HG02943 (cell line): Measurements from ENCODE around the gene MYEOV.

Experiments
- ATAC-seq: cut with Tn5 transposase; IDR thresholded peaks from one replicate; pipeline ENCODE4 v1.9.1; 2021; ENCODE audit warnings: mild to moderate bottlenecking, low read depth, moderate library complexity; ENCODE audit not compliant: unreplicated experiment

Gene MYEOV

DNA sequence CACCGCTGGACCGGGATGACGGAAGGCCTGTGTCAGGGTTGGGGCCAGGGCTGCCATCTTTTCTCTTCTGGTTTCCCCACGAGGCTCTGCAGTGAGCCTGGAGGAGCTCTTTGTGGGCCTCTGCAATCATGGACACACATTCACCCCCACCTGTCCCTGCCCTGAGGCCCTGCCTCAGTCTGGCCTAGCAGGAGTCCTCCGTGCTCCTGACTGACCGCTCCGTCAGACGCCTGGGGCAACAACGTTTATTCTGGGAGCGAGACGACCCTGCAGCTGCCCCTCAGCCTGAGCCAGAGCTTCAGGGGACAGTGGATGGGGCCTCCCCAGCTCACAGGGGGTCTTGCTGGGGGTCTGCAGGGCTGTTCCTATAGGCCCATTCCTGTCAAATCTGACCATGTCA is 8.2 kb upstream of the MYEOV start:
- no peak for ATAC-seq

DNA sequence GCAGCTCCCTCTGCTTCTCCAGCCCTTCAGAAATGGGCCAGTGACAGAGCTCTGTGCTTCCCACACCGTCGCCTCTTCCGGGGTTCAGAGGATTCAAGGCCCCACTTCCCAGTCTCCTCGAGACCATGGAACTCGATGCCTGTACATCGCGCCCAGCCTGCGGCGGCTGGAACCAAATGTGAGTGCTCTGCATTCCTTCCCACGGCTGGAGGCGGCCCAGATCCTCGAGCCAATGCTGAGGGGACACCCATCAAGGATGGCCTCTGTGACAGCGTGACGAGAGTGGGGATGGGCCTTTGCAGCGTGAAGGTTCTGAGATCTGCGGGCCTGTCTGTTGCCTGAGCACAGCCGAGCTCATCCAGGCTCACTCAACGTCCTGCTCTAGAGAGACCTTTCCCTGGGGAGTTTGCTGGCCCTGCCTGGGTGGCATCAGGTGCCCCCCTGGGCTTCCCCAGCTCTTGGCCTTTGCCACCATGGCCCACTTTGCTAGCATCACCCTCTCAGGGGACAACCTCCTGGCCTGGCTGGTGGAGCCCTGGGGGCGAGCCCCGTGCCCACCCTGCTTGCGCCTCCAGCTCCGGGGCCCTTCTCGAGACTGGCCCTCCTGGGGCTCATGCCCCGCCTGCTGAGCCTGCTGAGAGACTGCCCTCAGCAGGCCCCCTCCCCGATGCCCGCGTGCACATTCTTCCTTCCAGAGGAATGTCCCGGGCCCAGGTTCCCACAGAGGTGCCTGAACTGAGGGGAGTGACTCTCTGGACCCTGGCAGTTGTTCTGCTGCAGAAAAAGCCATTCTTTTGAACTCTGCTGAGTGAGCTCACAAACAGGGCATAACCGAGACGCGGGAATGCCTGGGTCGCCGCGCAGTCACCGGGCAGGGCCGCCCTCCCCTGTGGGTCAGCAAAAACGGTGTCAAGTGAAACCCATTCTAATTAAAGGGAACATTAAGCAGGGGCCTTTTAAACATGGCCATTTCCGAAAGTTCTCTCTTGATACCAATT is 7.3 kb upstream of the MYEOV start:
- no peak for ATAC-seq

DNA sequence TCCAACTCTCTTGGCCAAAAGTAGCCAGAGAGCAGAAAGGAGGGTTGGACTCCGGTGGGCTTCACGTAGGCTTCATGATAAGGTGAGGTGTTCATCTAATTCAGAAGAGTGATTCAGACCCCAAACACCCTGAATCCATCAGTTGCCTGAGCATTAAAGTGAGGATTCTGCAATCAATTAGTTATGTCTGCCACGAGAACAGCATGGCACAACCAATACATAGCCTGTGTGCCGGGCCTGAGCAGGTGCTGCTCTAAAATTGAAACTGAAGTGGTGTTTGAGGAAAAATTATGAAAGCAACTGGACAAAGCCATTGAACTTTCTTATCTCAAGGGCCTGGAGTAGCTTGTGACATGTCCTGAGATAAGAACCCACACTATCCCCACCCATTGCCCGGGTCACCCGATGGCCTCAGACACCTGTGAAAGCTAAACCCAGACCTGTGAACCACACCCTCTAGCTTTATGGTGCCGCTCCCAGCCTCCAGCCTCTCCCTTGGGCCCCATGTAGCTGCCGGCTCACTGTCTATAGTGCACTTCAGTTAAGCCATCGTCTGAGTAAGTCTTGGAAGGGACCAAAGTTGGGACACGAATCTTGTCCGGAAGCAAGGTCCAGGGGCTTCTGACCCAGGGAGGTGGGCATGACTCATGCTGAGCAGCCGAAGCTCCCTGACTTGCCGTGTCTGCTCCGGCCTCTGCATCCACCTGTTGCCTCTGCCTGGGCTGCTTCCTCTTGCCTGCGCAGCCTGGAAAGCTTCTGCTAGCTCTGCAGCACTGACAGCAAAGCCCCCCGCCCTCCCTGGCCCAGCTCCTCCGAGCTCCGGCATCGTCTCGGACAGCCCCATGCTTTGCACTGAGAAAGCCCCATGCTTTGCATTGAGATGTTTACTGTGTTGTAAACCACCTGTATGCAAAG is 5.7 kb upstream of the MYEOV start:
- no peak for ATAC-seq

DNA sequence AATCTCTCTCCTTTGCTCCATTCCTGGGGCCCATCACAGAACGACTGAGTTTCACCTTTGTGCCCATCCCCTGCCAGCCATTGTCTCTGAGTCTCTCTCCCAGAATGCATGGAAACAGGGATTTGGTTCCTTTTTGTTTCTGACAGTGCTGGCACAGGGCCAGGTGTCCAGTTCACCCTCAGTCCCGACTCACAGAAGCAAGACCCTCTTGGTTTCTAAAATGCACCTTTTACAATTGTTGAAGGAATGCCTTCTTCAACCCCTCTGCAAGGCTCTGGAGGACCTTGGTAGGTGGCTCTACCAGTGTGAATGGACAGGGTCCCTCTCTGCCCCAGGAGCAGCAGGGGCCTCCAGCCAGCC is 5.1 kb upstream of the MYEOV start:
- no peak for ATAC-seq

DNA sequence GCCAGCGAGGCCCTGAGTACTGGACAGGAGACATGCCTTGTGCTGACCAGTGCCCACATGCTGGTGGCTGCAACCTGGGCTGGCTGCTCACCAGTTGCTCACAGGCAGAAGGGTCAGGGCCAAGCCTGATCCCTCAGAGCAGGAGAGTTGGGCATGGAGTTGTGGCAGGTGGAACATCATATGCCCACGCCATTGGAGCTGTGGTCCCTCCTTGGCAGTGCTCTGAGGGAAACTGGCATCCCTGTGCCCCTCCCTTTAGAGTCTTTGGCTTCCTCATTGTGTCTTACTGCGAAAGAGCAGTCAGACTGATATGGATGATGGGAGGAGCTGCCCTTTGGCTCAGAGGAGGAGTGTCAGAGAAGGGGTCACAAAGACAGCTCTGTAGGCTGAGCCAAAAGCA is 3.1 kb upstream of the MYEOV start:
- ATAC-seq: no peak

DNA sequence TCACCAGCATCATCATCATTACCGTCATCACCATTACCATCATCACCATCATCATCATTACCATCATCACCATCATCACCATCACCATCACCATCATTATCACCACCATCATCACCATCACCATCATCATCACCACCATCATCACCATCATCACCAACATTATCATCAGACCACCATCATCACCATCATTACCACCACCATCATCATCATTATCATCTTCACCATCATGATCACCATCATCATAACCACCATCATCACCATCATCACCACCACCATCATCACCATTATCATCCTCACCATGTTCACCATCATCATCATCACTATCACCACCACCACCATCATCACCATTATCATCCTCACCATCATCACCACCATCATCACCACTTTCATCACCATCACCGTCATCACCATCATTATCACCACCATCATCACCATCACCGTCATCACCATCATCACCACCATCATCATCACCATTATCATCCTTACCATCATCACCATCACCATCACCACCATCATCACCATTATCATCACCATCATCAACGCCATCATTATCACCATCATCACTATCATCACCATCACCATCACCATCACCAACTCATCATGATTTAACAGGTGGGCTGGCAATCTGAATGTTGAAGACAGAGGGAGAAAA is 2.4 kb upstream of the MYEOV start:
- no peak for ATAC-seq

DNA sequence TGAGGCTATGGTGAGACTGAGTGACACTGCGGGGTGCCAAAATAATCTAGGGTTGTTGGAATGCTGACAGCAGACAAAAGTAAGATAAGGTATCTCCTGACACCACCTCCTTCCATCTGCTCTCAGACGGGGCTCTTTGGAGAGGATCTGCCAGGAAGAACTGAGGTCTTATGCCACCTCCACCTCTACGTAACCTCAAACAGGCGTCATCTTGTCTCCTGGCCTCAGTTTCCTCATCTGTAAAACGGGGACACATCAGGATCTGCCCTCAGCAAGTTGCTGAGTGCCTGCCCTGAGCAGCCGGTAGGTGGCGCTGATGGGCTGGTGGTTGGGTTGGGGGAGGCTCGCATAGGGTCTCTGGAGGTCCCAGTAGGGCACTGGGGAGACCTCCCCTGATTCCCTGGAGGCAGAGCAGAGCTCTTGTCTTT is 1.7 kb upstream of the MYEOV start:
- no peak for ATAC-seq

DNA sequence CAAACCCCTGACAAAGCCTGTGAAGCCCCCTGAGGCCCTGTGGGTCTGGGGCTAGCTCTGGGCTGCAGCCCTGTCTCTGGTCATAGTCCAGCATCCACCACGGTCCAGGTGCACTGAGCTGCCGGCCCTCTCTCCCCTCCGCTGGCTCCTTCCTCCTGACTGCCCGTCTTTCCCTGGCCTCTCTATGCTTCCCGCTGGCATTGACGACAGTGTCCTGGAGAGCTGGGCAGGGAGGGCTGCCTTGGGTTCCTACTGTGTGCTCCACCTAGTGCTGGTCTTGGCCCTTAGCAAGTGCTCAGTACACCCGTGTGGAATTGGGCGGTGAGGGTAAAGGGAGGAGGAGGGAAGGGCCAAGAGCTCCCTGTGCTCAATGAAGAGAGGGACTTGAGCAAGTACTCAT is 868 bp upstream of the MYEOV start:
- no peak for ATAC-seq

DNA sequence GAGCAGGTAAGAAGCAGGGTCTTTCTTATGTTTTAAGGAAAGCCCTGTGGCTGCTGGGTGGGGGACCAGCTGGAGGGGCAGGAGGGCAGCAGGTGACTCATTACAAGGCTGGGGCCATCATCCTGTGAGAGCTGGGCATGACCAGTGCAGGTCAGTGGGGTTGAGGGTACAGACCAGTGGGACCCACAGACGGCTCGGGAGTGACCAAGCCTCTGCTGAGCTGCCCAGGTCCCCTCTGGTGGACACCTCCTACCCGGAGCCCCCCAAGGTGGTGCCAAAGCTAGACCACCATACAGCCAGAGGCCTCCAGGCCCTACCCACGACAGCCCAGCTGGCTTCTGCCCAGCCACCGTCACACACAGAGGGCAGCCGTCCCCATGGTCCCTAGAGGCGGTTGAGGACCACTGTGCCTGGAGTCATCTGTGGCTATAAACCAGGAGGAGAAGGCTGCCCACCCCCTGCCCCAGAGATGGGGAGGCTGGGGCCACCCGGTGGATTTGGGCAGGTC is 670 bp downstream of the MYEOV start:
- no peak for ATAC-seq

DNA sequence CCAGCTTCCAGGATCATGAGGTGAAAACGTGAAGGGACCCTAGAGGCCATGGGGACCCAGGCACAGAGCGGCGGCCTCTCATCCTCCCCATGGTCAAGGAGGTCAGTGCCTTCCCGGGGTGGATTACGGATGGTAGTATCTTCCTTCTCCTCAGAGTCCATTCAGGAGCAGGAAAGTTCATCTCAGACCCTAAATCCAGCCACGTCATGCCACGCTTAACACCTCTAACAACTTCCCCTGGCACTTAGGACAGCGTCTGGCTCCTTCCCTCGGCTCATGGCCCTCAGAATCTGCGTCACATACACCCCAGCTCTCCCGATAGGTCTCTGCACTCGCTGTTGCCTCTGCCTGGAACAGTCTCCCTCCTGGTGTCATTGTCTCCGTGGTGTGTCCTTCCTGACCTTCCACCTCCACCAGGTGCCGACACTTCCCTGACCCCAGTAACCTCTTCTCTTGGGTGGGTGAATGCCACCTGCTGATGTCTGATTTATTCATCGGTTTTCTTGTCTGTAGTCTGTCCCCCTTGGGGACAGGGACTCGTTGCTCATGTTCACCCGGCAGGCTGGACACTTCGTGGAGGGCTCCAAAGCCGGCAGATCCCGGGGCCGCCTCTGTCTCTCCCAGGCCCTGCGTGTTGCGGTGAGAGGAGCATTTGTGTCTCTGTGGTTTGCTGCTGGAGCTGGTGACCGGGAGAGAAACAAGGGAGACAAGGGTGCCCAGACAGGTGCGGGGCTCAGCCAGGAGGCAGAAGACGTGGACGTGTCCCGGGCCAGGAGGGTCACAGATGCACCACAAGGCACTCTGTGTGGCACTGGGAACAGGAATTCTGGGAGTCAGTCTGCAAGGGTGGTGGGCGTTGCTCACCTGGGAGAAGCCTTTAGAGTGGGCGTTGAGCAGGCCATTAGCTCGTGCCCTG is 1.4 kb downstream of the MYEOV start:
- no peak for ATAC-seq

DNA sequence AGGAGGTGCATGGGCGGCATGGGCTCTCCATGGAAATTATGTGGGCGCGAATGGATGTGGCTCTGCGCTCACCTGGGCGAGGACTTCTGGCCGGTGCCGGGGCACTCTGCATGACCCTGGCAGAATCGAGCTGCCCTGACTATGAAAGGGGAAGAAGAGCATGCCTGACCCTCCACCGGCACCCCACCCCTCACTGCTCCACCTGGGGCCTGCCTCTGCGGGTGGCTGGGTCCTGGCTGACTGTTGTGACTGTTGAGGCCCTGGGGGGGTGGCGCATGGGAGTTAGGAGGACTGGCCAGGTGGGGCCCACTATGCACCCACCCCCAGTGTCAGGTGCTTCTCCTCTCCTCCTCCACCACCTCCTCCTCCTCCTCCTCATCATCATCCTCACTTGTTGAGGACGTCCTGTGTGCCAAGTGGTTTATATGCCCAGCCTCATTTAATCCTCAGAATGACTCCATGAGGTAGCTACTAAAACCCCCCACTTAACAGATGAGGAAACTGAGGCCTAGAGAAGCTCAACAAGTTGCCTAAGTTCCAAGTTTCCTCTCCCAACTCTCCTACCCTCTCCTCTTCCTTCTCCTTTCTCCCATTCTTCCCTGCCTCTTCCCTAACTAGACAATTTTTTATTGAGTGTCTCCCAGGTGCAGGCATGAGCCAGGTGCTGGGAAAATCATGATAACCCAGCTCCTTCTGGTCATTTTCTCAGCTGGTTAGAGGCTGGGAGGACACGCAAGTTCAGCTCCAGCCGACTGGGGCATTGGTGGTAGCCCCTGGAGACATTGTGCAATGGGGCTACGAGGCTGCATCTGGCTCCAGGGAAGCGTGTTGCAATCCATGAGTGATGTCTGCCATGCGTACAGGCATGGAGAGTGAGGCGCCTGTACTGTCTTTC is 2.3 kb downstream of the MYEOV start:
- ATAC-seq: no peak

DNA sequence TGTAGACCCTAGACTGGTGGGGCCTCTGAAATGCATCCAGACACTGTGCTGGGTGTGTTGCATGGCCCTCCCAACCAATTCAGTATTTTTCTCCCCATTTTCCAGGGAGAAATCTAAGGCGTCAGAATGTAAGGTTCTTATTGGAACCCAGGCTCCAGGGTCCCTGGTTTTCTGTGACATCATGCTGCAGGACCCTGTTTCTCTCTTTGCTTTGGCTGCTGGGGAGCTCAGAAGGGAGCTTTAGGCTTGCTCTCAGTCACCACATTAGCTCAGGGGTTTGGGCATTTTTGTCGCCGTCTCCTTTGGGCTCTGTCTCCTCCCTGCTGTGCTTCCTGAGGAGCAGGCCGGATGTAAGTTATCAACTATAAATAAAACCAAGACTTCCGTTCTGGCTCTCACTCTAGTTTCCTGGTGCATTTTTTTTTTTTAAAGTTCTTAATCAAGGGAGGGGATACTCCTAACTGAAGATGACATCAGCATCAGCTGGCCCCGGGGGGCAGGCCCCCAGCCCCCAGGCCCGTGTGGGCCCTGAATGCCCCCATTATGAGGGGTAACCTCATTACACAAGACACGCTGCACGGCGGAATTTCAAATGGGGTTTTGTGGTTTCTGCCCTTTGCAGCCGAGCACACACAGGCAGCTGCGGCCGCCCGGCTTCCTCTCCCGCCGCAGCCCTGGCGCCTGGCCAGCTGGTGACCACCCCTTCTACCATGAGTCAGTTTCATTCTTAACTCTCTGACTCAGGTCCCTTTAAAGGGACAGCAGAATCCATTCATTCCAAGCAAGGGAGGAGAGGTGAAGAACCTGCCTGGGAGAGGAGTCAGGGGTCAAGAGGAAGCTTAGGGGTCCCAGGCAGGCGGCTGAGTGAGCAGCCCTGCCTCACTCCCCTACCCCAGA is 3.2 kb downstream of the MYEOV start:
- peak; percentile 47 for ATAC-seq

DNA sequence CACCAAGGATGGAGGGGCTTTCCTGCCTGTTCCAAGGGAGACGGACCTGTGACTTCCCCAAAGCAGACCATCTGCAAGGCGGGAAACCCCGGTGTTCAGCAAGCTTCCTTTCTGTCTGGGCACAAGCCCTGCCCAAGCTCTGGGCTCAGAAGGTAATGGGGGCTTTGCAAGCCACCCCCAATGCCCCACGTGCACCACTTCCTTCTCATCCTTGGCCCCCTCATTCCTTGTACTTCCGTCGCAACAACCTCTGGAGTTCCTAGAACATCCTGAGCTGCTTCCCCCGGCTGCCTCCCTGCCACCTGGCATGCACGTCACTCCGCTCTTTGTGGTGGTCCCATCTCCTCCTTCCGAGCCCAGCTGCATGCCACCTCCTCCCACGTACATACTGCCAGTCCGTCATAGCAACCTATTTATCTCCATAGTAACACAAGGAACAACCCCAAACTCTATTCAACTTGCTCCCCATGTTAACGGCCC is 3.9 kb downstream of the MYEOV start:
- ATAC-seq: peak; percentile 9

DNA sequence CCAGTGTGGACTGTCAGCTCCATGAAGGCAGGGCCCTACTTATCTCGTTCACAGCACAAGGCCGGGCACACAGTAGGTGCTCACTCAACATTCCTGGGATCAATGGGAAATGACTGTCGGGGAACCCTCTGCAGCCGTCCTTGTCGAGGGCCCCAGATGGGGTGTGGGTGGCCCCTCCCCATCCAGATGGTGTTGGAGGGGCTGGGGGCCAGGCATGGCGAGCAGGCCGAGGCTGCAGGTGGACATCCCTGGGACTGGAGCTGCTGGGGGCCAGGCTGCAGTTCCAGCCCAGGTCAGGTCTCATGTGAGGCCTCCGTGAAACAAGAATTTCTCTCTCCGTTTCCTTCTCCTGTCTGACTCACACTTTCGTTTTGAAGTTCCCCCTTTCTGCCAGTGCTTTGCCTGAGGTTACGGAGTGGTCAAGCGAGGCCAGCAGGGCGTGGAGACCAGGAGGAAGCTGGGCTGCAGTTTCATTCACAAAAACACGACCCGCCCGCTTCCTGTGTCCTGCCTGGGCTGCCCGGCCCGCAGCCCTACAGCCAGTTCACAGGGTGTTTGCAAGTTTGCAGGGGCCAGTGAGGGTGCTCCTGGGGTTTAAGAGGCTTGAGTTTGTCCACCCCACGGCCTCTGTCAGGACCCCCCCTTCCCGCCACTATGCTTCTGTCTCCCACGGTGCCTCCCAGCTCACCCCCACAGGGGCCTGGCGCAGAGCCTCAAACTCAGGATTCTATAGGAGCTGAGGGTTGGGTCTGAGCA is 4.5 kb downstream of the MYEOV start:
- no peak for ATAC-seq

DNA sequence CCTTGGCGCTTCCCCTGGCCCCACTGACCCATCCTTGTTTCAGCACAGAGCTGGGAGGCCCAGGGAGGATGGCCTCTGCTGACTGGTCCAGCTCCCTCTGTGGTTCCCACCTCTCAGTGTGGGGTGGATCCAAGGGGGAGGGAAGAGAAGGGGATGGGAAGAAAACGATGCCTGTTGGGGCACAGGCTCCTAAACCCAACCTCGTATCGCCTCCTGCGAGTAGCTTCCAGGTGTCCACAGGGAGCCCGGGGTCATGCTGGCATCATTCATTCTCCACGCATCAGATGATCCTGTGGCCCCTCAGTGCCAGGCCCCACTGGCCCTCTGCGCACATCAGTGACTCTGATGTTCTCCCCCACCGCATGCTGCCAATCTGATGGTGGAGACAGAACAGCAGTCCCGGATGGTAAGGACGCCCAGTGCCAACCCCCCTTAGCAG is 5.1 kb downstream of the MYEOV start:
- ATAC-seq: no peak

DNA sequence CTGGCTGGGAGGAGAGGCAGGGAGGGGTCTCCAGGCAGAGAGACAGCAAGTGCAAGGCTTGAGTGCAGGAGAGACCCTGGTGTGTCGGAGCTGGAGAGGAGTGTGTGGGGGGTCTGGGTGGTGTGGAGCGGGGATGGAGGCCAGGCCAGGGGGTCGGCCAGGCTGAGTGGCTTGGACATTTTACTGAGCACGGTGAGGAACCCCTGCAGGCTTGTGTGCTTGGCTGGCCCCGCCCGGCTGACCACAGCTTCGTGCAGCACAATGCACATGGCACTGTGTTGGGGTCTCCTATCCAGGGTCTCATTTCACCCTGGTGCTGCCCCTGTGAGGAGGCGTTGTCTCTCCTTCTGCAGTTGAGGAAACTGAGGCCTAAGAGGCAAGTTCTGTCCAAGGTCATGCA is 5.6 kb downstream of the MYEOV start:
- ATAC-seq: no peak
